GM23338 (cell line): ENCODE results near the gene RYR3. TPM values are rescaled to one million over a fixed set of nuclear protein-coding genes. Genes with fewer than 3 reads are reported as not detected.

ENCODE experiments used
- ATAC-seq: fragments of 200-7000 bp; cut with Tn5 transposase; 3 replicates; pipeline ENCODE4 v1.9.1; 2020
- DNase-seq: peaks from one replicate; pipeline ENCODE4 v3.0.0-alpha.2; 2015; ENCODE audit warnings: low spot score
- H2AFZ ChIP-seq: fragments of 200-600 bp; sonication (generic); 2 replicates; pipeline ENCODE4 v1.8.0; 2016; ENCODE audit warnings: antibody characterized with exemption, mild to moderate bottlenecking, moderate library complexity
- H3F3A ChIP-seq: fragments of 200-600 bp; sonication (generic); replicated peaks from 2 replicates; pipeline ENCODE4 v1.8.0; 2017; ENCODE audit warnings: antibody characterized with exemption, mixed run types, low read depth
- H3K27ac ChIP-seq: fragments of 200-600 bp; sonication (generic); 2 replicates; pipeline ENCODE4 v1.6.1; 2016; ENCODE audit warnings: low read depth
- H3K27me3 ChIP-seq: fragments of 200-600 bp; sonication (generic); 2 replicates; pipeline ENCODE4 v1.8.0; 2016; ENCODE audit warnings: mild to moderate bottlenecking, mixed run types, moderate library complexity; ENCODE audit not compliant: insufficient read depth
- H3K36me3 ChIP-seq: fragments of 200-600 bp; sonication (generic); 2 replicates; pipeline ENCODE4 v1.8.0; 2016; ENCODE audit warnings: mild to moderate bottlenecking; ENCODE audit not compliant: insufficient read depth
- H3K4me1 ChIP-seq: fragments of 200-600 bp; sonication (generic); 2 replicates; pipeline ENCODE4 v1.8.0; 2016; ENCODE audit warnings: mild to moderate bottlenecking, moderate library complexity; ENCODE audit not compliant: insufficient read depth
- H3K4me2 ChIP-seq: fragments of 200-600 bp; sonication (generic); 2 replicates; pipeline ENCODE4 v1.7.1; 2017; ENCODE audit warnings: mixed run types
- H3K4me3 ChIP-seq: fragments of 200-600 bp; sonication (generic); 2 replicates; pipeline ENCODE4 v1.6.1; 2016; ENCODE audit warnings: mixed run types
- H3K79me2 ChIP-seq: fragments of 200-600 bp; sonication (generic); replicated peaks from 2 replicates; pipeline ENCODE4 v1.8.0; 2017; ENCODE audit warnings: mild to moderate bottlenecking; ENCODE audit not compliant: insufficient read depth
- H3K9me2 ChIP-seq: fragments of 200-600 bp; sonication (generic); 2 replicates; pipeline ENCODE4 v1.8.0; 2017; ENCODE audit not compliant: insufficient read depth
- H4K20me1 ChIP-seq: fragments of 200-600 bp; sonication (generic); replicated peaks from 2 replicates; pipeline ENCODE4 v1.8.0; 2017; ENCODE audit warnings: mild to moderate bottlenecking; ENCODE audit not compliant: insufficient read depth
- H3K27ac Mint-ChIP-seq: 2 replicates; pipeline ENCODE4 v1.8.0; 2020; ENCODE audit warnings: inconsistent platforms, mild to moderate bottlenecking, moderate library complexity, mixed read lengths
- H3K27me3 Mint-ChIP-seq: 3 replicates; pipeline ENCODE4 v1.8.0; 2022; ENCODE audit warnings: low read depth, mild to moderate bottlenecking, moderate library complexity, mixed read lengths, inconsistent platforms; ENCODE audit not compliant: insufficient read depth, poor library complexity
- H3K36me3 Mint-ChIP-seq: 3 replicates; pipeline ENCODE4 v1.8.0; 2021; ENCODE audit warnings: low read depth, mild to moderate bottlenecking, inconsistent platforms, moderate library complexity, mixed read lengths
- H3K4me1 Mint-ChIP-seq: 3 replicates; pipeline ENCODE4 v1.8.0; 2020; ENCODE audit warnings: mild to moderate bottlenecking, inconsistent platforms, mixed read lengths
- H3K4me3 Mint-ChIP-seq: 3 replicates; pipeline ENCODE4 v1.8.0; 2021; ENCODE audit warnings: moderate library complexity, mild to moderate bottlenecking, inconsistent platforms, mixed read lengths
- H3K9me3 Mint-ChIP-seq: 3 replicates; pipeline ENCODE4 v1.8.0; 2020; ENCODE audit warnings: moderate library complexity, mild to moderate bottlenecking, inconsistent platforms, mixed read lengths
- JUNB ChIP-seq: IDR thresholded peaks from one replicate; pipeline ENCODE4 v1.6.1; 2016; ENCODE audit warnings: antibody characterized with exemption; ENCODE audit not compliant: unreplicated experiment
- NANOG ChIP-seq: IDR thresholded peaks from 2 replicates; pipeline ENCODE4 v1.6.1; 2016; ENCODE audit warnings: antibody characterized with exemption, borderline replicate concordance
- STAT1 ChIP-seq: IDR thresholded peaks from one replicate; pipeline ENCODE4 v1.6.1; 2016; ENCODE audit warnings: antibody characterized with exemption; ENCODE audit not compliant: unreplicated experiment
- ZNF114 ChIP-seq: fragments of 250-450 bp; sonication (Bioruptor Pico); IDR thresholded peaks from 2 replicates; pipeline ENCODE4 v1.5.0; 2020; ENCODE audit warnings: mild to moderate bottlenecking, moderate library complexity
- ZNF331 ChIP-seq: fragments of 250-450 bp; sonication (Bioruptor Pico); IDR thresholded peaks from 2 replicates; pipeline ENCODE4 v1.5.0; 2020; ENCODE audit warnings: low read depth, mild to moderate bottlenecking, moderate library complexity
- polyA plus RNA-seq: library from polyadenylated mRNA; unstranded; fragments of >200 nt; fragmentation: Nextera tagmentation; extraction: Ambion mirVana; gene quantifications from 2 replicates; pipeline ENCODE4 v1.2.1, GENCODE V29; 2016
- total RNA-seq: library from RNA; depleted of rRNA; stranded (reverse); fragments of >200 nt; shearing (Covaris generic); gene quantifications from 2 replicates; pipeline ENCODE4 v1.2.3, GENCODE V29; 2014
- TF ChIP-seq, protein P1 (sequence below): IDR thresholded peaks from one replicate; pipeline ENCODE4 v1.6.1; 2018; ENCODE audit warnings: antibody characterized with exemption; ENCODE audit not compliant: unreplicated experiment
- TF ChIP-seq, protein P2 (sequence below), 2 experiments: fragments of 200-600 bp in 1 of 2; sonication (generic) in 1 of 2; conservative IDR thresholded peaks; 2 replicates each; pipeline versions ENCODE4 v1.5.1 to v1.6.1; 2016 to 2017; ENCODE audit warnings: antibody characterized with exemption in 2 of 2, low read depth in 2 of 2, mild to moderate bottlenecking in 2 of 2, moderate library complexity in 1 of 2

The RYR3 gene
- total and polyA plus RNA-seq, 2 experiments from 2014 or later: 1.1 to 1.2 TPM

DNA sequence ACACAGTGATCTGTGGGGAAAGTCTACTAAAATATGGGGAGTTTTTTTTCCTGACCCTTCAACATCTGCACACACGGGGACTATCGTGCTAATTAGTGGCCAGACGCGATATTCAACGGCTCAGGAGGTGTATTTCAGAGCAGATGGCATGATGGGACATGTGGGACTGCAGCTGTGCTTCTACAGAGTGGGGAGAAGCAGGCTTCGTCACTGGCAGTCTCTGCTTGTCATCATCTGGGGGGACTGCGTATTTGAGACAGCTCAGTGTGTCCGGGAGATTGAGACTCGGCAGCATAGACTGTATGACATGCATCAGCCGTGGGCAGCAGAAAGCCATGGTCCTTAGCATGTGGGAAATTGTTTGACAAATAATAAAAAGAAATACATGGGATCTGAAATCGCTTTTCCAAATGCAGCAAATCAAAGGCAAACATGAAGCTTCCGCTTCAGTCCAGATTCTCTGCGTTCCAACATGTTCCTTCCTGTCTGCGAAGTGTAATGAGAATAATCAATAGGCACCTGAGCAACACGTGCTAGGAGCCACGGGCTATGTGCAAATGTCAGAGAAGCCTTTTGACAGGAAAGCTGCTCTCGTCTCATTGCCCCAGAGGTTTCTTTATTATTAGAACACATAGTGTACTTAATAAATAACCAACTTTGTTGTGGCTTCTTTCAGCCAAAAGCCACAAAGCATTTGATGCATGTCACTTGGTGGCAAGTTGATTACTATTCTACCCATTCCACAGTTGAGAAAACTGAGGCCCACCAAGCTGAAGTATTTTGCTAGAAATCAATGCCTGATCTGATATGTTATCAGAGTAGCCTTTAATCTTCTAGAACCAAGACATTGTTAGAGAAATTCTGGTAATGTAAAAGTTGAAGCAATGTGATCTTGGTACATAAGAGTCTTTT is 276.3 kb downstream of the RYR3 start:
- H3K4me2 ChIP-seq: no peak overlapping the region
- H3K27ac Mint-ChIP-seq: no peak overlapping the region
- H3K4me1 Mint-ChIP-seq: peaks cover 21% of the 10 kb centered on the region; the same call in 2 of the 3 replicates
- no peaks in the 10 kb centered on the region for H3K36me3 ChIP-seq
- no peak overlapping the region for H2AFZ ChIP-seq
- no peak overlapping the region for H3K4me3 ChIP-seq
- no peaks in the 10 kb centered on the region for H3F3A ChIP-seq
- no peak overlapping the region for H3K27ac ChIP-seq
- no peaks in the 10 kb centered on the region; the same call in 1 of the 2 replicates for H3K4me1 ChIP-seq
- 0 out of 2 replicates have a peak, but pooled peaks cover 2% of the 10 kb centered on the region for H3K9me2 ChIP-seq
- H3K4me3 Mint-ChIP-seq: no peak overlapping the region
- DNase-seq: no peak
- no peaks in the 10 kb centered on the region for H3K36me3 Mint-ChIP-seq
- no peaks in the 10 kb centered on the region for H4K20me1 ChIP-seq
- no peaks in the 10 kb centered on the region for H3K27me3 ChIP-seq
- no peaks in the 10 kb centered on the region for H3K79me2 ChIP-seq
- H3K9me3 Mint-ChIP-seq: no peaks in the 10 kb centered on the region
- H3K27me3 Mint-ChIP-seq: peaks cover 2% of the 10 kb centered on the region
- no peak for TF ChIP-seq JUNB
- TF ChIP-seq ZNF114: no peak
- ATAC-seq: no peak

DNA sequence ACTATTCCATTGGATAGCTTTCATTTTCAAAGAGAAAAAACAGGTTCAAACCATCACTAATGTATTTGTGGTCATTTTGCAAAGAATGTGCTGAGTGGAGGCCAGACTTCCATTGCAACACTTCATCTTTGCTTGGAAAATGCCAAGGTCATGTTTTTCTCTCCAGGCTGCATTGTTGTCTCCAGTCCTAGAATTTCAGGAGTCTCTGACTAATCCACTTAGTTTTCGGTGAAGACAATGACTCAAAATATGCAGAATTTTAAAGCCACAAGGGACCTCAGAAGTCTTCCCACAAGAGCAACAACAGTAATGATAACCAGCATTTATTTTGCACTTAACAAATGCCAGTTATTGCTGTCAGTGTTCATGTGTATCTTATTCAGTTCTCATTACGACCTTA is 277.0 kb downstream of the RYR3 start:
- H3K27ac Mint-ChIP-seq: no peak overlapping the region
- no peak overlapping the region for H3K4me2 ChIP-seq

More for the DNA sequence above, 277.0 kb downstream of the RYR3 start:
- peaks cover 6% of the 10 kb centered on the region for H3K4me1 ChIP-seq
- TF ChIP-seq, protein P1, sequence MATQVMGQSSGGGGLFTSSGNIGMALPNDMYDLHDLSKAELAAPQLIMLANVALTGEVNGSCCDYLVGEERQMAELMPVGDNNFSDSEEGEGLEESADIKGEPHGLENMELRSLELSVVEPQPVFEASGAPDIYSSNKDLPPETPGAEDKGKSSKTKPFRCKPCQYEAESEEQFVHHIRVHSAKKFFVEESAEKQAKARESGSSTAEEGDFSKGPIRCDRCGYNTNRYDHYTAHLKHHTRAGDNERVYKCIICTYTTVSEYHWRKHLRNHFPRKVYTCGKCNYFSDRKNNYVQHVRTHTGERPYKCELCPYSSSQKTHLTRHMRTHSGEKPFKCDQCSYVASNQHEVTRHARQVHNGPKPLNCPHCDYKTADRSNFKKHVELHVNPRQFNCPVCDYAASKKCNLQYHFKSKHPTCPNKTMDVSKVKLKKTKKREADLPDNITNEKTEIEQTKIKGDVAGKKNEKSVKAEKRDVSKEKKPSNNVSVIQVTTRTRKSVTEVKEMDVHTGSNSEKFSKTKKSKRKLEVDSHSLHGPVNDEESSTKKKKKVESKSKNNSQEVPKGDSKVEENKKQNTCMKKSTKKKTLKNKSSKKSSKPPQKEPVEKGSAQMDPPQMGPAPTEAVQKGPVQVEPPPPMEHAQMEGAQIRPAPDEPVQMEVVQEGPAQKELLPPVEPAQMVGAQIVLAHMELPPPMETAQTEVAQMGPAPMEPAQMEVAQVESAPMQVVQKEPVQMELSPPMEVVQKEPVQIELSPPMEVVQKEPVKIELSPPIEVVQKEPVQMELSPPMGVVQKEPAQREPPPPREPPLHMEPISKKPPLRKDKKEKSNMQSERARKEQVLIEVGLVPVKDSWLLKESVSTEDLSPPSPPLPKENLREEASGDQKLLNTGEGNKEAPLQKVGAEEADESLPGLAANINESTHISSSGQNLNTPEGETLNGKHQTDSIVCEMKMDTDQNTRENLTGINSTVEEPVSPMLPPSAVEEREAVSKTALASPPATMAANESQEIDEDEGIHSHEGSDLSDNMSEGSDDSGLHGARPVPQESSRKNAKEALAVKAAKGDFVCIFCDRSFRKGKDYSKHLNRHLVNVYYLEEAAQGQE: no peak
- TF ChIP-seq NANOG (no peak), ZNF331 (CRISPR knock-in tag) (no peak), STAT1 (no peak)
- TF ChIP-seq, protein P2, sequence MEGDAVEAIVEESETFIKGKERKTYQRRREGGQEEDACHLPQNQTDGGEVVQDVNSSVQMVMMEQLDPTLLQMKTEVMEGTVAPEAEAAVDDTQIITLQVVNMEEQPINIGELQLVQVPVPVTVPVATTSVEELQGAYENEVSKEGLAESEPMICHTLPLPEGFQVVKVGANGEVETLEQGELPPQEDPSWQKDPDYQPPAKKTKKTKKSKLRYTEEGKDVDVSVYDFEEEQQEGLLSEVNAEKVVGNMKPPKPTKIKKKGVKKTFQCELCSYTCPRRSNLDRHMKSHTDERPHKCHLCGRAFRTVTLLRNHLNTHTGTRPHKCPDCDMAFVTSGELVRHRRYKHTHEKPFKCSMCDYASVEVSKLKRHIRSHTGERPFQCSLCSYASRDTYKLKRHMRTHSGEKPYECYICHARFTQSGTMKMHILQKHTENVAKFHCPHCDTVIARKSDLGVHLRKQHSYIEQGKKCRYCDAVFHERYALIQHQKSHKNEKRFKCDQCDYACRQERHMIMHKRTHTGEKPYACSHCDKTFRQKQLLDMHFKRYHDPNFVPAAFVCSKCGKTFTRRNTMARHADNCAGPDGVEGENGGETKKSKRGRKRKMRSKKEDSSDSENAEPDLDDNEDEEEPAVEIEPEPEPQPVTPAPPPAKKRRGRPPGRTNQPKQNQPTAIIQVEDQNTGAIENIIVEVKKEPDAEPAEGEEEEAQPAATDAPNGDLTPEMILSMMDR (conservative IDR thresholded peaks at IDR 0.05; ENCODE audit: low read depth in 2 of 2): no peak
- no peak overlapping the region for H3K4me3 ChIP-seq
- Mint-ChIP-seq H3K4me3 (no peak overlapping the region), H3K4me1 (peaks cover 29% of the 10 kb centered on the region), H3K27me3 (peaks cover 7% of the 10 kb centered on the region), H3K9me3 (peaks cover 2% of the 10 kb centered on the region; the same call in 2 of the 3 replicates), H3K36me3 (peaks cover 6% of the 10 kb centered on the region; the same call in 2 of the 3 replicates)
- no peak for DNase-seq
- H3K79me2 ChIP-seq: no peaks in the 10 kb centered on the region
- no peak for ATAC-seq
- H3K27ac ChIP-seq: no peak overlapping the region
- 0 out of 2 replicates have a peak, but pooled peaks cover 2% of the 10 kb centered on the region for H3K9me2 ChIP-seq
- no peaks in the 10 kb centered on the region for H4K20me1 ChIP-seq
- H2AFZ ChIP-seq: no peak overlapping the region
- H3K27me3 ChIP-seq: no peaks in the 10 kb centered on the region
- H3K36me3 ChIP-seq: no peaks in the 10 kb centered on the region
- no peaks in the 10 kb centered on the region for H3F3A ChIP-seq
